PC-3 (cell line): ENCODE results near the gene ADAMTS9. TPM values are rescaled to one million over a fixed set of nuclear protein-coding genes. Genes with fewer than 3 reads are reported as not detected.

ENCODE experiments used
- ATAC-seq: fragments of 200-7000 bp; cut with Tn5 transposase; 2 replicates; pipeline ENCODE4 v1.9.1; 2020; ENCODE audit warnings: mild to moderate bottlenecking, moderate library complexity
- BruUV-seq: library from RNA; stranded (reverse); fragments of 400-500 nt; replicated peaks from 2 replicates; lab custom pipeline; 2021; lab: Mats Ljungman, UMichigan
- CTCF ChIA-PET: fragments of 300-600 bp; sonication (Branson Sonifier 250); formaldehyde crosslinking; loops from one replicate; lab custom pipeline; 2022; ENCODE audit warnings: antibody characterized with exemption; lab: Charles Lee
- POLR2A ChIA-PET: fragments of 300-600 bp; sonication (Branson Sonifier 250); formaldehyde crosslinking; loops from one replicate; lab custom pipeline; 2022; ENCODE audit warnings: antibody characterized with exemption; ENCODE audit not compliant: unreplicated experiment; lab: Charles Lee
- DNase-seq: peaks from one replicate; pipeline ENCODE4 v3.0.0-alpha.2; 2015
- H2AFZ ChIP-seq: fragments of 300-600 bp; sonication (generic); 2 replicates; pipeline ENCODE4 v1.6.0; 2016; ENCODE audit warnings: antibody characterized with exemption, low read length
- H3F3A ChIP-seq: fragments of 300-600 bp; sonication (generic); one replicate; pipeline ENCODE4 v1.6.0; 2017; ENCODE audit warnings: antibody characterized with exemption, low read length, control low read depth, mild to moderate bottlenecking; ENCODE audit not compliant: unreplicated experiment
- H3K27ac ChIP-seq: fragments of 300-600 bp; sonication (generic); 2 replicates; pipeline ENCODE4 v1.5.1; 2016; ENCODE audit warnings: mild to moderate bottlenecking, low read length
- H3K27me3 ChIP-seq: fragments of 300-600 bp; sonication (generic); 2 replicates; pipeline ENCODE4 v1.6.1; 2016; ENCODE audit warnings: low read length, mixed read lengths
- H3K36me3 ChIP-seq: fragments of 300-600 bp; sonication (generic); 2 replicates; pipeline ENCODE4 v1.6.1; 2016; ENCODE audit warnings: low read depth, mixed run types, low read length, mixed read lengths
- H3K4me1 ChIP-seq: fragments of 300-600 bp; sonication (generic); 2 replicates; pipeline ENCODE4 v1.5.1; 2016; ENCODE audit warnings: low read length; ENCODE audit not compliant: insufficient read depth
- H3K4me2 ChIP-seq: fragments of 300-600 bp; sonication (generic); 2 replicates; pipeline ENCODE4 v1.6.0; 2016; ENCODE audit warnings: low read length
- H3K4me3 ChIP-seq: fragments of 300-600 bp; sonication (generic); 2 replicates; pipeline ENCODE4 v1.5.1; 2016; ENCODE audit warnings: mild to moderate bottlenecking, low read length, mixed read lengths
- H3K79me2 ChIP-seq: fragments of 300-600 bp; sonication (generic); 2 replicates; pipeline ENCODE4 v1.6.1; 2017; ENCODE audit warnings: low read length, mixed read lengths
- H3K9ac ChIP-seq: fragments of 300-600 bp; sonication (generic); 2 replicates; pipeline ENCODE4 v1.6.0; 2016; ENCODE audit warnings: mild to moderate bottlenecking, low read length
- H3K9me2 ChIP-seq: fragments of 300-600 bp; sonication (generic); replicated peaks from 2 replicates; pipeline ENCODE4 v1.6.1; 2016; ENCODE audit warnings: mixed run types, low read length, mixed read lengths
- H3K9me3 ChIP-seq: fragments of 300-600 bp; sonication (generic); 2 replicates; pipeline ENCODE4 v1.6.1; 2016; ENCODE audit warnings: low read length, mixed read lengths
- H4K20me1 ChIP-seq: fragments of 300-600 bp; sonication (generic); 2 replicates; pipeline ENCODE4 v1.6.1; 2016; ENCODE audit warnings: low read length, mixed read lengths
- CTCF ChIP-seq: fragments of 300-600 bp; sonication (generic); conservative IDR thresholded peaks from 2 replicates; pipeline ENCODE4 v1.5.1; 2017; ENCODE audit warnings: antibody characterized with exemption, low read depth, mild to moderate bottlenecking, low read length
- EZH2 ChIP-seq: fragments of 300-600 bp; sonication (generic); IDR thresholded peaks from one replicate; pipeline ENCODE4 v1.6.1; 2017; ENCODE audit warnings: antibody characterized with exemption, mild to moderate bottlenecking, low read length; ENCODE audit not compliant: unreplicated experiment
- EZH2phosphoT487 ChIP-seq: fragments of 300-600 bp; sonication (generic); IDR thresholded peaks from 2 replicates; pipeline ENCODE4 v1.6.1; 2018; ENCODE audit warnings: mild to moderate bottlenecking, antibody characterized with exemption, low read length, borderline replicate concordance
- intact Hi-C: fragments of 100-400 bp; cut with micrococcal nuclease; formaldehyde crosslinking; loops from 2 replicates; pipeline ENCODE4 v1.9.0; 2023
- total RNA-seq: library from RNA; depleted of rRNA; stranded (reverse); fragments of >200 nt; gene quantifications from 2 replicates; pipeline ENCODE4 v1.2.3, GENCODE V29; 2014

ADAMTS9 gene
- total RNA-seq, 1 experiment from 2014 or later = 0.55 TPM

DNA sequence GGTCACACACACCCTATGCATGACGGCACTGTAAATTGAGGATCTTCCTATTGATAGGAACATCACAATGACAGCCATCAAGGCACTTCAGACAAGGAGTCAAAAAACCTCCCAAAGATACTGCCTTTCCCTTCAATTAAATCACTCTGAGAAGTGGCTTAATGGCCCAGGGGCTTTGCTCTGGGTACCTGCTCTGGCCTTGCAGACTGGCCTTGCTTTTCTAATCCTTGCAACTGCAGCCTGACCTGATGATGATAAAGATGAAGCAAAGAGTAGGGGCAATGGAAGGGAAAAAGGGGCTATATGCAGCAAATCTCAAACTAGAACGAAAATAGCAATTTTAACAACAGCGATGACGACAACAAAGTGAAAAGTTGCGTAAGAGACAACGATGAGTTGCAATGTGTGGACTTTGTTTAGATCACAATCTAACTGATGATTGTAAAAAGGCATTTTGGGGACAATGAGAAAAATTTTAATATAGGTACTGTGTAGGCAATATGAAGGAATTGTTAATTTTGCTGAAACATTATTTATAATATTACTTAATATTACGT is 14.6 kb downstream of the ADAMTS9 start:
- TF ChIP-seq EZH2phosphoT487 (no peak), EZH2 (no peak), CTCF (no peak)
- DNase-seq (no peak), ATAC-seq (no peak)
- Histone ChIP-seq H3K4me2 (no peak overlapping the region), H3K9me3 (no peaks in the 10 kb centered on the region), H3K4me1 (no peaks in the 10 kb centered on the region), H3K9ac (no peak overlapping the region), H3K9me2 (no peaks in the 10 kb centered on the region), H3K36me3 (no peaks in the 10 kb centered on the region), H3K27me3 (no peaks in the 10 kb centered on the region), H4K20me1 (no peaks in the 10 kb centered on the region), H3K79me2 (no peaks in the 10 kb centered on the region), H3K27ac (no peak overlapping the region), H3K4me3 (no peak overlapping the region), H3F3A (no peaks in the 10 kb centered on the region), H2AFZ (no peak overlapping the region)
- ChIA-PET POLR2A (no interaction called here), CTCF (no interaction called here)
- intact Hi-C loops = no loop called here
- BruUV-seq = no TSS peak

DNA sequence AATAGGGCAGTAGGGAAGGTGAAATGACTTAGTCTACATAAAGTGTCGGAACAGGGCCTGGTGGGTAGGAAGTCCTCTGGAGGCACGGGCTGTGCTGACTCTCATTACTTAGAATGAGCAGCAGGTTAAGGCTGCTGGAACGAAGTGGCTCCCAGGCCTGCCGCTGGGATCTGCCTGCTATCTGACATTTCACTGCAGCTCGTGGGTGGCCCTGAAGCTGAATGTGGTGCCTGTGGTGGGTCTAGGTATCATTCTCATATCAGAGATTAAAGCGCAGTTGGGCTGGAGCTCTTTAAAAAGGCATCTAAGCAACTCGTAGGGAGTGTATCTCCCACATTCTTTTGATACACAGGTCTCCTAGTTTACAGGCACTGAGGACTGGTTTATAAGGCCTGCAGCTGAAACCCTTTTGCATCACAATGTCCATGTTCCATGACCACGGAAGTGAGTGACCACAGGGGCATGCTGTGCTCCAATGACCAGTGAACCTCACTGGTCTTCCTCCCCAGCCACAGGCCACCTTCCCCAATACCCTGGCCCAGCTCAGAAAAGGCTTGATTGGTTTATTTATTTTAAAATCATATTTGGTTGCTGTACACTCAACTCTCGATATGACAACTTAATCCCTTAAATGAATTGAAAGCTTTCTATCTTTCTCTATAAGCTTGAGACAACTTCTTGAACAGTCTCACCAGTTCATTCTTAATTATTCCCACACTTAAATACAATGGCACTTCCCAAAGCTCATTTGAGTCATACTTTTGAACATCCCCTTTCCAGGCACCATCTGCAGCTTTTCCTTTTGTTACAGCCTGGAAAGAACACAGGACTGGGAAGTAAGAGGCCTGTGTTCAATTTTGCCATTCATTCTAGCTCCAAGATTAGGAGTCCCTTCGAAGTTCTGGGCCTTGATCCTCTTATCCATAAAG is 19.0 kb downstream of the ADAMTS9 start:
- TF ChIP-seq CTCF (no peak), EZH2phosphoT487 (no peak), EZH2 (no peak)
- no peaks in the 10 kb centered on the region for H4K20me1 ChIP-seq
- no peaks in the 10 kb centered on the region for H3K79me2 ChIP-seq
- no peak for ATAC-seq
- no peak overlapping the region for H3K9ac ChIP-seq
- H3K27ac ChIP-seq = no peak overlapping the region
- no peaks in the 10 kb centered on the region for H3K4me1 ChIP-seq
- H3K4me3 ChIP-seq = no peak overlapping the region
- ChIA-PET POLR2A (no interaction called here), CTCF (no interaction called here)
- H3K27me3 ChIP-seq = no peaks in the 10 kb centered on the region
- H3K9me2 ChIP-seq = no peaks in the 10 kb centered on the region
- H3K36me3 ChIP-seq = no peaks in the 10 kb centered on the region
- H3F3A ChIP-seq = no peaks in the 10 kb centered on the region
- H3K4me2 ChIP-seq = no peak overlapping the region
- H2AFZ ChIP-seq = no peak overlapping the region
- BruUV-seq = no TSS peak
- no peak for DNase-seq
- intact Hi-C loops = no loop called here
- no peaks in the 10 kb centered on the region for H3K9me3 ChIP-seq
